ENCODE measurements around the gene CACNB2.
"Not testable (repeated sequence)": the region's sequence is repeated elsewhere in the genome, so short reads cannot be mapped to it uniquely, and the experiment has no call there.

CACNB2 gene

GRCh38 chr10:18144928-18145327, 4.7 kb downstream of the CACNB2 start:
- DNase-seq (ENCODE audit: low read depth, low spot score): no peak

DNA sequence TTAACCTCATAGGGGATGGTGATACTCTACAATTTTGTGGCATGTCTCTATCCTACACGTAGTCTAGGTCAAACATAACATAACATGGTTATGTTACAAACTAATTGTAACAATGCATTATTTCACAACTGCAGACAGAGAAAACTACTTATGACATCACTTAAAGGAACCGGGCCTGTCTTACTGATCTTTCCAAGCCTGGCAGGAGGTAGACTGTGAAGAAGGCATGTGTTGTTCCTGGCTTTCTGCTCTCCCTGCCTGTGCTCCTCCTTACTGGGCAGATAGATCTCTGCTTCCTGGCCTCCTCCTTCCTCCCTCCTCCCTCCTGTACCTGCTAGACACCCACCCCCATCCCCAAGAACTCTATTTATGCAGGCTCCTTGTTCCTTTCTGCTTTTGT, 5.4 kb downstream of the CACNB2 start:
- no peak for DNase-seq (ENCODE audit: low read depth, low spot score)

DNA sequence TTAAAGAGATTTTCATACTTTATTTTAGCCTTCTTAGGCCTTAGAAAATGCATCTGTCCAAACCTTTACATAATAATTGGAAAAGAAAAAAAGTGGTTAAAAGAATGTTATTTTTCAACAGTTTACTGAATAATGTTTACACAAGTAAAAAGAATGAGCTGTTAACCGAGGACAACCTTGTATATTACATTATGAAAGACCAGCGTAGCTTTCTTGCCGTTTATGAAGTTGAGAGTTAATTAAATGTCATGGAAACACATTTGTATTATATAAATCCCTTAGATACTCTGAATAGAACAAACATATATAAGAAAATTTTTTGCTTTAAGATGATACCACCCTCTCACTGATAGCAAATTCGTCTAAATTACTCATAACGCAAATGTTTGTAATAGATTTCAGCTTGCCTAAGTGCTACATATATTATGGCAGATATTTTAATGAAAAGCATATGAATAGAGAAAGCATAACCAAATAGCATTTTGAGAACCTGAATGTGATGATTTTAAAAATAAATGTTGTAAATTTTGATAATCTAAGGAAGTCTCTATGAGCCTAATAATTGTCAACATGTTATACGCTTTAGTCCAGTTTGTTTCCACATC, 9.1 kb downstream of the CACNB2 start:
- no peak for DNase-seq (ENCODE audit: low read depth, low spot score)

- DNase-seq (ENCODE audit: low read depth, low spot score): no peak
These were observed 11.2 kb downstream of the CACNB2 start for GRCh38 chr10:18151356-18151890.

DNA sequence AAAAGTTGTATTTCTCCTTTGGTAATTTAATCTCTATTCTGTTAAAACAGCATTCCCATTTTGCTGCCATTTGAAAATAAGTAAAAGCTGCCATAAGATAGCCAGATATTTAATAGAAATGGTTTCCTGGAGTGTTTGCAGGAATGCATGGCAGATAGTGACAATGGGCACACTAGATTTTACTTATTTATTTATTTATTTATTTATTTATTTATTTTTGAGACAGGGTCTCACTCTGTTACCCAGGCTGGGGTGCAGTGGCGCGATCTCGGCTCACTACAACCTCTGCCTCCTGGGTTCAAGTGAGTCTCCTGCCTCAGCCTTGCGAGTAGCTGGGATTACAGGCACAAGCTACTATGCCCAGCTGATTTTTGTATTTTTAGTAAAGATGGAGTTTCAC, 13.2 kb downstream of the CACNB2 start:
- not testable (repeated sequence) for DNase-seq (ENCODE audit: low read depth, low spot score)

DNA sequence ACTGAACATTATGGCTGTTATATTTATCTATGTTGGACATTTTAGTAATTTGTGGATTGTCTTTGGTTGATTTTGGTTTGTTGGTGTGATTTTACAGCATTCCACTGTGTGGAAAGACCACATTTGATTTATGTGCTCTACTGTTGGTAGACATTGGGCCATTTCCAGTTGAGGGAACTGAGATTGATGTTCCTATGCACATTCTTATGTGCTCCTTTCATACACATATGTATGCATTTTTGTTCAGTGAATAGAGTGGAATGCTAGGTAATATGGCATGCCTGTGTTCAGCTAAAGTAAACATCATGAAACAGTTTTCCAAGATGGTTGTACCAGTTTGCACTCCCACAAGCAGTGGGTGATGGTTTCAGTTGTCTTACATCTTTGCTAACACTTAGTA, 15.1 kb downstream of the CACNB2 start:
- DNase-seq (ENCODE audit: low read depth, low spot score): no peak

- DNase-seq (ENCODE audit: low read depth, low spot score): not testable (repeated sequence)
These were observed 16.6 kb downstream of the CACNB2 start for GRCh38 chr10:18156797-18157196.

DNA sequence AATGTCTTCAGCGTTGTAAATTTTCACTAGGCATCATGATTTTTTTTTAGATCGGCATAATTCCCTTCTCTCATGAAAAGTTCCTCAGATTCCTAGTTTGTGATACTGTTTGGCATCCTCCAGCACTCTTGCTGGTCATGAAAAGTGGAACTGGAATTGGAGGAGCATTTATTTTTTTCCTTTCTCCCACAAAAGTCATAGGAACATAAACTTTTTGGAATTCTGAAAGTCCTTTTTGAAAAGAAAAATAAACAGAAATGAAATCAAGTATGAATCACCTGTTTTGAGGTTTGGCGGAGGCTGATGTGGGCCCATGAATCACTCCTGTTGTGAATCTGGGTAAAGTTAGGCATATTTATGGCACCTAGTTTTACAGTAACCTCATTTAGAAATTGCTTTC, 17.7 kb downstream of the CACNB2 start:
- DNase-seq (ENCODE audit: low read depth, low spot score): no peak

DNA sequence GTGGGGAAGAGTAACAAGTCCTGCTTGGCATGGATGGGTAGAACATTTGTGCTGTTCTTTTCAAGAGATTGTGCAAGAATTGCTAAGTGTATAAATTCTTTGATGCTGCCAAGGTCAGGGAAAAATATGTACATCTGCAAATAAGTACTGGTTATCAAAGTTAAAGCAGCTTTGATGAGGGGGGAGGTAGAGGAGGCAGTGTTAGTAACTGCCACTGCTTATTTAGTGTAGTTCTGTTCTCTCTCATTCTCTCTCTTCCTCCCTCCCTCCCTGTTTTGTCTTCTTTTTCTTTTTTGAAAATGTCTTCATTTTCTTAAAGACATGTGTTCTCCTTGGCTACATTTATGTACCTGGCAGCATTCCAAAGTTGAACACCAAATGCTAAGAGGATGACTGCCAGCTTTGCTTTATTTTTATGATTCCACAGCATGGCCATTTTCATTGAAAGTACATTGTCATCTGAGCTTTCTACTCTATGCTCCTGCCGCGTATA, 18.6 kb downstream of the CACNB2 start:
- DNase-seq (ENCODE audit: low read depth, low spot score): no peak

DNA sequence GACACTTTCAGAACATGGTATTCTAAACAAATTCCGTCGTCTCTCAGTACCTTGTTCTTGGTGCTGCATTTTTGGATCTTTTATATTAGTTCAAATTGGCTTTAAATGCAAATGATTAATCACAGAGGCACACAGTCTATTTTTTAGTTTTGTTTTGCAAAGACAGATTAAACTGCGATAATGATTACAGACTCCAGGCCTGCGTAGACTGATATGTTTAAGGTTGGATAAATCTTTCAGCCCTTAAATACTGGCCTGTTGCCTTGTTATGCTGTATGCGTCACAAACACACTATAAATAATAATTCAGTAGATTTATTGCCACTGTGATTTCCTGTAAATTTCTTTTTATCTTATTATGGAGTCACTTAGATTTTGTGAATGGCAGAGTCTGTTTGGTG, 19.3 kb downstream of the CACNB2 start:
- no peak for DNase-seq (ENCODE audit: low read depth, low spot score)

DNA sequence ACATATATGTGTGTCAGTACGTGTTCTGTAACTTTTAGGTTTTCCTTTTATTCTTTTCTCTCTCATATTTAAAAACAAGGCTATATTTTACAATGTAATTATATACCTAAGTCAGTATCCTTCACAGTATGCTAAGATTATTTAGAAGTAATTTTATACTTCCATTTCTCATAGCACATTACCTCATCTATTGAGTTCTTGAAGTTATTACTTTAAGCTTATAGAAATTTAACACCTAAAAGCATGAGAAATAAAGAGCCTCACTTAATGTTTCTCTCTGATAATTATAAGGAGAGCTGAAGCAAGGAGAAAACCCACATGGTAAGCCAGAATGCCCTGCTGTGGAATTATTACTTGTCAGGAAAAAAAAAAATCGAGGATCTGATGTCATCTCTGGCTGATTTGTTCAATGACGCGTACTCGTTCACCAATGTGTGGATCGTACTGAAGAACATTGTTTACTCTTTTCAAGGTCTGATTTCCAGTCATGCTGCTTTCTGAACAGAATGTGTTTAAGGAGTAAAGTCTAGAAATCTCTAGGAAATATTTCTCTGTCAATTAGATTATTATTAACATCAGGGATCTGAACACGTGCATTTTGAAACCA, 21.9 kb downstream of the CACNB2 start:
- no peak for DNase-seq (ENCODE audit: low read depth, low spot score)

DNA sequence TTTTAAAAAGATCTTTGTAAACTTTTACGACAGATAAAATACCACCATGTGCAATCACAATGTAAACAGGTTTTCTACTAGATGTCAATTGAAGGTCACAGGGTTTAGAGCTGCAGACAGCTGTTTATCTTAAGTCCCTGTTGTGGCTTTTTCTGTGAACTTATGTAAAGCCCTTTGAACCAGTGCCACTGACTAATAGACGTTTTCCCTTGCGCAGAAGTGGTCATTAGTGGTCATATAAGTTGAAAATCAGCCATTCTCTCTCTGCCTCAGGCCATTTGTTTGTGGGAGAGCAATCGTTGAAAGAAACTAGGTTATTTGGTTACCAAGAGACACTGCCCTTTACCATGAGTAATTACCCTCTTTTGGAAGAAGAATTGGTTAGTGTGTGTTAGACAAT, 23.9 kb downstream of the CACNB2 start:
- DNase-seq (ENCODE audit: low read depth, low spot score): no peak

GRCh38 chr10:18164748-18165361, 24.6 kb downstream of the CACNB2 start:
- no peak for DNase-seq (ENCODE audit: low read depth, low spot score)

DNA sequence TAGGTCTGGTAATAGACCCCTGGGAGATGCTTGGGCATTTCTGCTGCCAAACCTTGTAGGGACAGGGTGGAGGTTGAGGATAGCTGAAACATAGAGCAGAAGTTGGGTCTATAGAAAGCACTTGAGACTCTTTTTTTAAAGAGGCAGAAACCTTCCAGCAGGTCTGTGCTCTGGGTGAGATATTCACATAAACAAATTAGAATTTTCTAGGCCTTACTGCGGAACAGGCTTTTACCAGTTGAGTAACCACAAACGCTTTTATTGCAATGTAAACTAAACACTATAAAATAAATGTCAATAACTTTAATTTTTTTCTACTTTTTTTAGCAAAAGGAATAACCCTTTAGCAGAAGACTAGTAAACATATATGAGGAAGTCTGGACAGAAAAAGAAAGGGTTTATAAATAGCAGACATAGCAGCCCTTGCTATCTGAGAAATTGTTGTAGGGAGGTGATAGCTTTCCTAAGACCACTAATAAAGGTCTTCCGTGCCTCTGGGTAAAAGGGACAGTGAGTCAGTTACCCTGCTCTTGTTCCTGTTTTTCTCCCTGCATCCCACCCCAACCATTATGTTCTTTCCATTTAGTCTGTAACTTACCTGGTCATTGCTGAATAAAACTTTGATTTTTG, 38.7 kb downstream of the CACNB2 start:
- no peak for DNase-seq (ENCODE audit: low read depth, low spot score)

- no peak for DNase-seq (ENCODE audit: low read depth, low spot score)
These were observed 39.7 kb downstream of the CACNB2 start for GRCh38 chr10:18179891-18180290.

GRCh38 chr10:18181382-18181781, 41.2 kb downstream of the CACNB2 start:
- DNase-seq (ENCODE audit: low read depth, low spot score): not testable (repeated sequence)

DNA sequence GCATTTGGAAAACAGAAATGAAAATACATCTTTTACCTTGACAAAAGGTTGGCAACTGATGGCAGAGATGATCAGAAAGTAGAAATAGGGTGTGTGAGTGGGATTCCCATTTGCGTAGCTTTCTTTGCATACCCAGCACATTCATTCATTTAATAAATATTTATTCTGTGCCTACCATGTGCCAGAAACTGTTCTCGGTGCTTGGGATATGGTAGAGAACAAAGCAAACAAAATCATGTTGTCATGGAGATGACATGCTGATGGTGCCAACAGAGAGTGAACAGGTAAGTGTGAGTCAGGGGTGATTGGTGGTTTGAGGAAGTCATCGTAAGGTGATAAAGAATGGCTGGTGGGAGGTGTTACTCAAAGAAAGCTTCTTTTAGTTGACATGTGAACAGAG, 45.4 kb downstream of the CACNB2 start:
- no peak for DNase-seq (ENCODE audit: low read depth, low spot score)

GRCh38 chr10:18190840-18191239, 50.6 kb downstream of the CACNB2 start:
- no peak for DNase-seq (ENCODE audit: low read depth, low spot score)

- DNase-seq (ENCODE audit: low read depth, low spot score): no peak
These were observed 54.4 kb downstream of the CACNB2 start for GRCh38 chr10:18194634-18195033.

- DNase-seq (ENCODE audit: low read depth, low spot score): no peak
These were observed 55.0 kb downstream of the CACNB2 start for GRCh38 chr10:18195060-18195799.

DNA sequence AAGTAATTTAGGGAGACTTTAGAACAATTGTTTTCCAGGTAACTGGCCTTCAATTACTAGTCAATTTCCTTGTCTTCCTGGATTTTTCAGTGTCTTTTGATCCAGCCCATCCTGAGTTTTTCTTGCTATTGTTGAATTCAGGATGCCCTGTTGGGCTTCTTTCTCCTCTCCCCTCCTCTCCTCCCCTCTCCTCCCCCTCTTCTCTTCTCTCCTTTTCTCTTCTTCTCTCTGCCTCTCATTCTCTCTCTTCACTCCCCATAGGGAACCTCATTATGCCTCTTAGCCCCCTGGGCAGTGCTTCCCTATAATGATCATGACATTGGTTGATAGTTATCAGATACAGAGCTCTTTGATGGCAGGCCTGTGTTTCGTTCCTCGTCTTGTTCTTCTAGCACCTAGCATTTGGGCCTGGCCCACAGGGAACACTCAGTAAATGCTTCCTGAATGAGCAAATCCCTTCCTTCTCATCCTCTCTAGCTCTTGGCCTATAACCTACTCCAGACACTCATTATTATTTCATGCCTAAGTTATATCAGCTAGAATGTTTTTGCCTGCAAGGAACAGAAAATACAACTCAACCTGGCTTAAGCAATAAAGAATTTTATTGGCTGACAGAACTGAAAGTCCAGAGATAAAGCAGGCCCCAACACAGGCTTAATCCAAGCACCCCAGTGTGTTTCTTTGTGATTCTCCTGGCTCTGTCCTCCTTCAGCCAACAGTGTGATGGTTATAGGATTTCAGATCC, 56.8 kb downstream of the CACNB2 start:
- no peak for DNase-seq (ENCODE audit: low read depth, low spot score)
